HG03097 (cell line): ENCODE data around the gene SLC19A1.

ENCODE experiments used
- ATAC-seq: cut with Tn5 transposase; IDR thresholded peaks from one replicate; pipeline ENCODE4 v1.9.1; 2021; ENCODE audit not compliant: unreplicated experiment, low FRiP score

The SLC19A1 gene

GRCh38 chr21:45496968-45497845, 45.0 kb downstream of the SLC19A1 start:
- no peak for ATAC-seq

GRCh38 chr21:45496151-45496967, 45.9 kb downstream of the SLC19A1 start:
- ATAC-seq: no peak

- ATAC-seq: no peak
Observed at GRCh38 chr21:45494851-45495680, 47.2 kb downstream of the SLC19A1 start.

GRCh38 chr21:45494135-45494850, 47.9 kb downstream of the SLC19A1 start:
- ATAC-seq: no peak

- ATAC-seq: no peak
Observed at GRCh38 chr21:45493401-45494001, 48.7 kb downstream of the SLC19A1 start.

- ATAC-seq: no peak
Observed at GRCh38 chr21:45492765-45493164, 49.5 kb downstream of the SLC19A1 start.

- no peak for ATAC-seq
Observed at GRCh38 chr21:45491623-45492022, 50.6 kb downstream of the SLC19A1 start.

GRCh38 chr21:45491056-45491455, 51.2 kb downstream of the SLC19A1 start:
- ATAC-seq: no peak

GRCh38 chr21:45490049-45490731, 52.0 kb downstream of the SLC19A1 start:
- no peak for ATAC-seq

- ATAC-seq: no peak
Observed at GRCh38 chr21:45489722-45489982, 52.6 kb downstream of the SLC19A1 start.

- no peak for ATAC-seq
Observed at GRCh38 chr21:45488931-45489721, 53.1 kb downstream of the SLC19A1 start.

- no peak for ATAC-seq
Observed at GRCh38 chr21:45487891-45488600, 54.2 kb downstream of the SLC19A1 start.

GRCh38 chr21:45487161-45487806, 55.0 kb downstream of the SLC19A1 start:
- no peak for ATAC-seq

- ATAC-seq: no peak
Observed at GRCh38 chr21:45486443-45487160, 55.6 kb downstream of the SLC19A1 start.

- ATAC-seq: no peak
Observed at GRCh38 chr21:45485686-45486442, 56.4 kb downstream of the SLC19A1 start.

- ATAC-seq: no peak
Observed at GRCh38 chr21:45484318-45484717, 57.9 kb downstream of the SLC19A1 start.
